Astrocyte of the spinal cord (primary cell): ENCODE results near the gene AGAP2.

Experiments
- DNase-seq: peaks from one replicate; pipeline ENCODE4 v3.0.0; 2011; ENCODE audit warnings: low read depth, low spot score
- H3K4me3 ChIP-seq: 2 replicates; pipeline ENCODE4 v1.5.1; 2011; ENCODE audit warnings: low read depth, mild to moderate bottlenecking, low read length, moderate library complexity
- CTCF ChIP-seq: IDR thresholded peaks from 2 replicates; pipeline ENCODE4 v1.5.1; 2012; ENCODE audit warnings: low read depth, mild to moderate bottlenecking, low read length, inconsistent platforms
- in situ Hi-C: cut with HindIII; loops from 2 replicates; pipeline ENCODE4 v1.10.0; 2017; ENCODE audit warnings: low sequenced_read_pairs

AGAP2 gene

GRCh38 chr12:57735952-57736740, 2.4 kb downstream of the AGAP2 start:
- DNase-seq = no peak
- H3K4me3 ChIP-seq = peak overlapping the region; percentile 12

DNA sequence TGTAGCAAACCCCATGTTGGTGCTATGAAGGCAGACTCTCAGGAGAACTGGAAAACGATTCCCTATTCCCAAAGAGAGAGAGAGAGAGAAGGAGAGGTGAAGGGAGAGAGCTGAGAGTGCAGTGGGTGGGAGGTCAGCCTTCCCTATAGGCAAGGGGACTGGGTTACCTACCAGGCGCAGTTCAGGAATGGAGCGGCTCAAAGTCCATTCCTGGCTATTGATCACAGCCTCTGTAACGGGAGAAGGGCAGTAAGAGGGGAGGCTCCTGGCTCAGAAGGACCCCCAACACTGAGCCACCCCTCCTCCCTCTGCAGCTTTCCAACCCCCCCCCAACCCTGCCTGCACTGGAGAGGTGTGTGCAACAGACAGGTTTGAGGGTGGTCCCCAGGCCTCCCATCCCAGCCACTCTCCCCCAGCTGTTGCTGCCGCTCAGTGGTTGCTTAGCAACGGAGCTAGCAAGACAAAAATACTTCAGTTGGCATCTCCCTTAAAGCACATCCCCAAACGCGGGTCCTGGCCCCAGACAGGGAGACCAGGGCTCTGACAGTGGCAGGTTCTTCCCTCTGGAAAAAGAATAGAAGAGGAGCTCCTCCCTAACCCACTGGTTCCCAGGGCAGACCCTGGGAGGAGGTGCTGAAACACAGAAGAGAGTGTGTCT, 3.2 kb downstream of the AGAP2 start:
- no peak overlapping the region for H3K4me3 ChIP-seq

More at GRCh38 chr12:57735952-57736740, 2.4 kb downstream of the AGAP2 start:
- TF ChIP-seq CTCF = peak; percentile 49
- in situ Hi-C loops = no loop called here

DNA sequence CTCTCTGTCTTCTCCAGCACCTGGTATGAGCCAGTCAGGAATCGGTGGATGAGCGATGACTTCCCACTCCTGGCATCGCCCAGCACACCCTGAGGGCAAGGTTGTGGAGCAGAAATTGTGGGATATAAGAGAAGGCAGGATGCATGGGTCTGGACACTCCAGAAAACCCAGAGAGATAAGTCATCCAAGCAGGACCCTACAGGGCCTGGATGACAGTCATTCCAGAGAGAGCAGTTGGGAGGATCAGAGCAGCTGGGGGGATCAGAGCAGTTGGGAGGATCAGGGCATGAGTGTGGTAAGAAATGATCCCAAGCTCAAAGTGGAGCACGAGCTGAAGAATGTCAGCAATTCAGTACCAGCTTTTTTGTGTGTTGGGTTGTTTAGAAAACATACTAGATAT, 4.0 kb downstream of the AGAP2 start:
- in situ Hi-C loops = no loop called here
- no peak for TF ChIP-seq CTCF
- no peak overlapping the region for H3K4me3 ChIP-seq
- DNase-seq = no peak

More for the DNA sequence above, 3.2 kb downstream of the AGAP2 start:
- in situ Hi-C loops = no loop called here
- no peak for DNase-seq
- no peak for TF ChIP-seq CTCF

DNA sequence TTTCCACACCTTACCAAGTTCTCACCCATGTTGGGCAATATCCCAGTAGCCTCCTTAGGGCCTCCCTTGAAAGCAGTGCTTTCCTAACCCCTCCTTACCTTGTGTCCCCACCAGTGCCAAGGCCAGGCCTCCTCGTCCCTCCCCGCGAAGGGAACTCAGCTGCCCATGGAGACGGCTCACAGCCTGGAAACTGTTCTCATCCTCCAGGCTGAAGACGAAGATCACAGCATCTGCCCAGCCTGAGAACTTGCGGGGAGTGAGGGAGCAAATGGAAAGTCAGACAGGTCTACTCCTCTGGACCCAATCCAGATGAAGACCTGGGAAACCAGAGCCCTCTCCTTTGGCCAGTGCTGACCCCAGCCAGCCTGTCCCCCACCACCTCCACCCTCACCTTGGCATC, 4.6 kb downstream of the AGAP2 start:
- H3K4me3 ChIP-seq = no peak overlapping the region
- in situ Hi-C loops = no loop called here
- DNase-seq = no peak
- no peak for TF ChIP-seq CTCF

GRCh38 chr12:57732726-57733593, 5.6 kb downstream of the AGAP2 start:
- in situ Hi-C loops = no loop called here
- no peak for DNase-seq
- no peak for TF ChIP-seq CTCF
- no peak overlapping the region for H3K4me3 ChIP-seq

DNA sequence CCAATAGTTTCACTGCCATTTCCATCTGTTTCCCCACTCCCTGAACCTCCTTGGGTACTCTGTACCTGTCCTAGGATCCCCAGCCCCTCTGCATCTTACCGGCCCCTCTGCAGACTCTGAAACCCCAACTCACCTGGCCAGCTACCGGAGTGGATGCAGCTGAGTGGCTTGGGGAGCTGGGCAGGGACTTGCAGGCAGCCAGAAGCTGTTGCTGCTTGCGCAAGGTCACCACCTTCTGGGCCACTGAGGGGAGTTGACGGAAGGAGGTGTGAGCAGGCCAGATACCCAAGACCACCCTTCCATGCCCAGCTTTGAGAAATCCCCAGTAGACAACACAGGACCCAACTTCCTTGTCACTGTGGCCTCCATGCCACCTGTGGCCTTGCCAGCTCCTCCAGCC, 6.3 kb downstream of the AGAP2 start:
- no peak for DNase-seq
- no peak for TF ChIP-seq CTCF
- in situ Hi-C loops = no loop called here
- no peak overlapping the region for H3K4me3 ChIP-seq
